Vagina (tissue), 2 donors: ENCODE measurements around the gene ZNF669. TPM values are rescaled to one million over a fixed set of nuclear protein-coding genes. Genes with fewer than 3 reads are reported as not detected.
A peak's percentile ranks its signal among the peaks of the same experiment; 100 is the strongest.
"Not testable (repeated sequence)": the region's sequence is repeated elsewhere in the genome, so short reads cannot be mapped to it uniquely, and the experiment has no call there.

Source experiments
- DNase-seq, 2 donors: peaks; one replicate each; pipeline ENCODE4 v3.0.0-alpha.2; 2017; ENCODE audit errors: extremely low spot score in 2 of 2
- H3K27ac ChIP-seq: fragments of 200-600 bp; sonication (generic); one replicate; pipeline ENCODE4 v1.5.1; 2019
- H3K27me3 ChIP-seq: fragments of 200-600 bp; sonication (generic); one replicate; pipeline ENCODE4 v1.5.1; 2019
- H3K36me3 ChIP-seq, 2 donors: fragments of 200-600 bp; sonication (generic); one replicate each; pipeline ENCODE4 v1.5.1; 2017 to 2019
- H3K4me1 ChIP-seq: fragments of 200-600 bp; sonication (generic); one replicate; pipeline ENCODE4 v1.5.1; 2019
- H3K4me3 ChIP-seq, 2 donors: fragments of 200-600 bp; sonication (generic); 1 replicate in 1 of 2; 2 replicates in 1 of 2; pipeline ENCODE4 v1.5.1; 2016 to 2019
- H3K9me3 ChIP-seq: fragments of 200-600 bp; sonication (generic); one replicate; pipeline ENCODE4 v1.5.1; 2019
- POLR2A ChIP-seq, 2 donors: fragments of 450-650 bp; IDR thresholded peaks; one replicate each; pipeline ENCODE4 v1.6.1; 2017; ENCODE audit warnings: antibody characterized with exemption in 2 of 2, mild to moderate bottlenecking in 2 of 2, moderate library complexity in 2 of 2
- POLR2AphosphoS5 ChIP-seq, 2 donors: sonication (generic); formaldehyde crosslinking; IDR thresholded peaks; one replicate each; pipeline ENCODE4 v1.9.0; 2017; ENCODE audit warnings: antibody characterized with exemption in 2 of 2, mild to moderate bottlenecking in 2 of 2, low read depth in 1 of 2; ENCODE audit not compliant: insufficient read depth in 1 of 2
- intact Hi-C: fragments of 100-400 bp; cut with DNase I; formaldehyde crosslinking; loops from one replicate; pipeline ENCODE4 v1.15.1; 2023
- total RNA-seq: library from RNA; depleted of rRNA; stranded (reverse); fragments of >200 nt; gene quantifications from one replicate; pipeline ENCODE4 v1.2.3, GENCODE V29; 2016
- TF ChIP-seq, protein P1 (sequence below), 3 experiments: fragments of 450-650 bp in 2 of 3; fragments of 200-600 bp in 1 of 3; sonication (generic) in 1 of 3; IDR thresholded peaks; one replicate each; pipeline ENCODE4 v1.5.1; 2017 to 2019; ENCODE audit warnings: antibody characterized with exemption in 3 of 3, mild to moderate bottlenecking in 2 of 3, moderate library complexity in 2 of 3

Gene ZNF669
- total RNA-seq, result 5.4 TPM

DNA sequence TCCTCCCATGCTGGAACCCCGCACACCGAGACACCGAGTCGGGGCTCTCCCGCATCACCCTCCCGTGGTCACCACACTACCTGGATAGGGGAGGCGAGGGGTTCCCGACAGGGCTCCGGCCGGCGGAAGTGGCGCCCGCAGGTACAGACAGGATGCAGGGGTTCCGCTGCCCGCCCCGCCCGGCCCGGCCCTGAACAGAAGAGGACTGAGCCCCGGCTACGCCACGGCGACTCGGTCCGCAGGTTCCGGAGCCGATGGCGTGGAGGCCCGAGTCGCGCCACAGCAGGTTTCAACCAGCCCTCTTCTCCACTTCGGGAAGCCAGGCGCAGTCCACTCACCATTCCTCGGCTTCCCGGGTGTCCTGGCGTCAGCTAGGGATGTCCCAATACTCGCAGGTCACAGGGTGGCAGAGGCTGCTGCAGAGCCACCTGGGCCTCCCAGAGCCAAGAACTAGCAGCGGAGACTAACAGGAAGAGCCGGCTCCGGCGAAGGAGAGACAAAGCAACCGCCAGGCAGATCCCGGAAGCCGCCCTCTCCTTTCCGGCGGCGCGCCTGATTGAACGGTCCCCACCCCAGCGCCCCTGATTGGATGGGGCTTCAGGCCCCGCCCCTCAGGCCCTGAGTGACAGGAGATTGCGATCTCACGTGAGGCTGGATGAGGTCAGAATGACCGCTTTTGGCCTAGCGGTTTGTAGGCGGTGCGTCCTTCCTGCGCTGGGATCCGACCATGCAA lies at the start of gene ZNF669:
Gene ZNF669, minus strand, starts transcription at position 498 of the 733 bp plus-strand sequence. Its CDS starts 157 bp downstream, at position 341.
- Histone ChIP-seq H3K27me3 (no peaks in the 10 kb centered on the region), H3K4me1 (peaks cover 25% of the 10 kb centered on the region), H3K9me3 (peaks cover 7% of the 10 kb centered on the region), H3K27ac (peak within 1 kb of the TSS; percentile 75), H3K36me3 (peaks cover 0 to 29% of the 10 kb centered on the region in 2 donors), H3K4me3 (peak within 1 kb of the TSS; percentile 93 to 95)
- DNase-seq, result peak in 1 of 2 donors; percentile 97
- intact Hi-C loops, result no loop called here
- TF ChIP-seq, protein P1, sequence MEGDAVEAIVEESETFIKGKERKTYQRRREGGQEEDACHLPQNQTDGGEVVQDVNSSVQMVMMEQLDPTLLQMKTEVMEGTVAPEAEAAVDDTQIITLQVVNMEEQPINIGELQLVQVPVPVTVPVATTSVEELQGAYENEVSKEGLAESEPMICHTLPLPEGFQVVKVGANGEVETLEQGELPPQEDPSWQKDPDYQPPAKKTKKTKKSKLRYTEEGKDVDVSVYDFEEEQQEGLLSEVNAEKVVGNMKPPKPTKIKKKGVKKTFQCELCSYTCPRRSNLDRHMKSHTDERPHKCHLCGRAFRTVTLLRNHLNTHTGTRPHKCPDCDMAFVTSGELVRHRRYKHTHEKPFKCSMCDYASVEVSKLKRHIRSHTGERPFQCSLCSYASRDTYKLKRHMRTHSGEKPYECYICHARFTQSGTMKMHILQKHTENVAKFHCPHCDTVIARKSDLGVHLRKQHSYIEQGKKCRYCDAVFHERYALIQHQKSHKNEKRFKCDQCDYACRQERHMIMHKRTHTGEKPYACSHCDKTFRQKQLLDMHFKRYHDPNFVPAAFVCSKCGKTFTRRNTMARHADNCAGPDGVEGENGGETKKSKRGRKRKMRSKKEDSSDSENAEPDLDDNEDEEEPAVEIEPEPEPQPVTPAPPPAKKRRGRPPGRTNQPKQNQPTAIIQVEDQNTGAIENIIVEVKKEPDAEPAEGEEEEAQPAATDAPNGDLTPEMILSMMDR (IDR thresholded peaks at IDR 0.05), result no peak
- TF ChIP-seq POLR2AphosphoS5 (IDR thresholded peaks at IDR 0.05; ENCODE audit: insufficient read depth in 1 of 2, low read depth in 1 of 2), result peak; percentile 90 to 96
- peak in 1 of 2 donors; percentile 54 for TF ChIP-seq POLR2A (IDR thresholded peaks at IDR 0.05)

DNA sequence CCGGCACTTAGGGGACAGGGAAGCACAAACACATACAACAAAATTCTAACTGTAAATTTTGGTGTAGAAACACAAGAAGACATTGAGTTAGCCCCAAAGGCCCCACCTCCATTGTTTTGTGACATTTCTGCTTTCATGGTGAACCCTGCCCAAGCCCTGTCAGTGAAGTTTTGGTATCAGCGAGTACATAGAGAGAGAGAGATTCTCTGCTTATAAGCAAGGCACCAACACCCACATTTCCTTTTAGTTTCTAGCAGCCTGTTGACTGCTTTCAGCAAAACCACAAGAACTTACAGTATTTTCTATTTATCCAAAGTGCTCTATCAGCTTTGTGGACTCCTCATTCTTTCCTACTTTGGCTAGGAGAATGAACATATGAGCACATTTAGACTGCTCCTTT lies 43.6 kb upstream of the ZNF669 start:
- TF ChIP-seq POLR2AphosphoS5 (IDR thresholded peaks at IDR 0.05; ENCODE audit: insufficient read depth in 1 of 2, low read depth in 1 of 2) (no peak), POLR2A (IDR thresholded peaks at IDR 0.05) (no peak)
- TF ChIP-seq, protein P1 (IDR thresholded peaks at IDR 0.05), result no peak
- no peak for DNase-seq
- Histone ChIP-seq H3K9me3 (peaks cover 13% of the 10 kb centered on the region), H3K27ac (no peak overlapping the region), H3K27me3 (no peaks in the 10 kb centered on the region), H3K4me1 (no peaks in the 10 kb centered on the region), H3K4me3 (no peak overlapping the region), H3K36me3 (peaks cover 0 to 23% of the 10 kb centered on the region in 2 donors)
- intact Hi-C loops, result no loop called here

DNA sequence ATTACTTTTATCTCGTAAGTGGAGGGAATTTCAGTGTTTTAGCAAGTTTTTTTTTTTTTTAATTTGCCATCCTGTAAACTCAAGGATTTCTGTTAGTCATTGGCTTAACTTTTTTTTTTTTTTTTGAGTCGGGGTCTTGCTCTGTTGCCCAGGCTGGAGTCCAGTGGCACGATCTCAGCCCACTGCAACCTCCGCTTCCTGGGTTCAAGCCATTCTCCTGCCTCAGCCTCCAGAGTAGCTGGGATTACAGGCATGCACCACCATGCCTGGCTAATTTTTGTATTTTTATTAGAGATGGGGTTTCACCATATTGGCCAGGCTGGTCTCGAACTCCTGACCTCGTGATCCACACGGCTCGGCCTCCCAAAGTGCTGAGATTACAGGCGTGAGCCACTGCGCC lies 43.0 kb upstream of the ZNF669 start:
- H3K4me1 ChIP-seq, H3K4me3 ChIP-seq, H3K27me3 ChIP-seq, H3K27ac ChIP-seq, intact Hi-C loops, DNase-seq: not testable (repeated sequence)
- peaks cover 0 to 18% of the 10 kb centered on the region in 2 donors for H3K36me3 ChIP-seq
- H3K9me3 ChIP-seq, result peaks cover 11% of the 10 kb centered on the region

DNA sequence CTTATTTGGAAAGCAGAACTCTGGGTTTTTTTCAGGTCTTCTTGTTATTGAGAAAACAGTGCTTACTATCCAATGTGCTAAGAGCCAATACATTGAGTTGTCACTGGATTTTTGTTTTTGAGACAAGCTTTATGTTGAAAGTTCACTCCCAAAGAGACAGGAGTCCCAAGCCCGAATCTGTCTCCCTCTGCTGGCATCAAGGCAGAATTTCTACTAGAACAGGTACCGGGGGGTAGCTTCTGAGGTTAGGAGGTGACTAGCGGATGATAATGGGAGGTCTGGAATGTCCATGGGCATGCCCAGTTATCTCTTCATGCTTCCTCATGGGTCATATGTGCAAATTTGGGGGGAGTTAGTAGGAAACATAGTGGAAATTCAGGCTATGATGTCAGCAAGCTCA lies 42.5 kb upstream of the ZNF669 start:
- TF ChIP-seq, protein P1 (IDR thresholded peaks at IDR 0.05), result no peak
- TF ChIP-seq POLR2A (IDR thresholded peaks at IDR 0.05) (no peak), POLR2AphosphoS5 (IDR thresholded peaks at IDR 0.05; ENCODE audit: insufficient read depth in 1 of 2, low read depth in 1 of 2) (no peak)
- no peaks in the 10 kb centered on the region for H3K4me1 ChIP-seq
- H3K36me3 ChIP-seq, result peaks cover 0 to 18% of the 10 kb centered on the region in 2 donors
- DNase-seq, result no peak
- intact Hi-C loops, result no loop called here
- no peaks in the 10 kb centered on the region for H3K27me3 ChIP-seq
- H3K4me3 ChIP-seq, result no peak overlapping the region
- no peak overlapping the region for H3K27ac ChIP-seq
- H3K9me3 ChIP-seq, result peaks cover 16% of the 10 kb centered on the region

DNA sequence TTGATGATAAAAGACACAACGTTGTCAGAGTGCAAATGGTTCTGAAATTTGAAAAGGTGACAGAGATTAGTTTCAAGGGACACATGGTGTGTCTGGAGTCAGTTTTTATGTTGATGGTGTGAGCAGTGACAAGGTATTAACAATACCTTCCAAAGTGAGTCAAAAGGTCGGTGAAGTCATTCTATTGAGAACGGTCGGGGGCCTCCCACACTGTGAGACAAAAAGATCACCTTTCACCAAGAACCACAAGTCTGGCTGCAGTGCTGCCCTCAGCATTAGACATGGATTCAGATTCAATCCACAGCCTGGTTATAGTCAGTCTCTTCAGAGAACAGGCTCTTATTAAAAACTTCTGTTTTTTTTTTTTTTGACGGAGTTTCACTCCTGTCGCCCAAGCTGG lies 41.1 kb upstream of the ZNF669 start:
- Histone ChIP-seq H3K9me3 (peaks cover 24% of the 10 kb centered on the region), H3K4me3 (no peak overlapping the region), H3K27me3 (no peaks in the 10 kb centered on the region), H3K4me1 (no peaks in the 10 kb centered on the region), H3K27ac (no peak overlapping the region), H3K36me3 (peaks cover 0 to 25% of the 10 kb centered on the region in 2 donors)
- DNase-seq, result no peak
- intact Hi-C loops, result no loop called here
- TF ChIP-seq POLR2A (IDR thresholded peaks at IDR 0.05) (no peak), POLR2AphosphoS5 (IDR thresholded peaks at IDR 0.05; ENCODE audit: insufficient read depth in 1 of 2, low read depth in 1 of 2) (no peak)
- TF ChIP-seq, protein P1 (IDR thresholded peaks at IDR 0.05), result no peak

DNA sequence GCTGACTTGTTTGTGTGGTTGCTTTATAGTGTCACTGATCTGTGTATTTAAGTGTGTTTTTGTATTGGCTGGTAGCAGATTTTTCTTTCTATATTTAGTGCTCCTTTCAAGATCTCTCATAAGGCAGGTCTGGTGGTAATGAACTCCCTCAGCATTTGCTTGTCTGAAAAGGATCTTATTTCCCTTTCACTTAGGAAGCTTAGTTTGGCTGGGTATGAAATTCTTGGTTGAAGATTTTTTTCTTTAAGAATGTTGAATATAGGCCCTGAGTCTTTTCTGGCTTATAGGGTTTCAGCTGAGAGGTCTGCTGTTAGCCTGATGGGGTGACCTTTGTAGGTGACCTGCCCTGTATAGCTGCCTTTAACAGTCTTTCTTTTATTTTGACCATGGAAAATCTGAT lies 35.4 kb upstream of the ZNF669 start:
- H3K27me3 ChIP-seq, H3K36me3 ChIP-seq, H3K4me1 ChIP-seq, intact Hi-C loops, H3K4me3 ChIP-seq, H3K27ac ChIP-seq, DNase-seq: not testable (repeated sequence)
- peaks cover 40% of the 10 kb centered on the region for H3K9me3 ChIP-seq
